ENCODE measurements around the gene NEB.
"Not testable (repeated sequence)": the region's sequence is repeated elsewhere in the genome, so short reads cannot be mapped to it uniquely, and the experiment has no call there.

NEB gene

DNA sequence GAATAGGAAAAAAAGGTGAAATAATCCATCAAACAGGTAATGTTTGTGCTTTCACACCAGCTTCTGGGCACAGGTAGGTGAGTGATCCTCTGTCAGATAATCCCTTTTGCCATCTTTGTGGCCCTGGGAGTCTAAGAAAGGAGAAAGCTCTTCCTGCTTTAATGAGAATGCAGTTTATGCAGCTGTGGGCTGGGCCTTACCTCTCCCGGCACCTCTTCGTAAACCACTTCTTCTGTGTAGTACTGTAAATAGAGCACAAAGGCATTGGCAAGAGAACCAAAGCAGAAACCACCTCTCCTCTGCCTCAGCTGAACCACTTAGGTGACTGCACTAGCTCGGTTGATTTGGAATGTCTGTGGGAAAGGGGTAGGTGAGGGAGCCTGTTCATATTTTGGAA, 4.9 kb downstream of the NEB start:
- DNase-seq (no peak), ATAC-seq (no peak)
- no peak overlapping the region for H3K4me3 Mint-ChIP-seq
- no peaks in the 10 kb centered on the region for H3K9me3 Mint-ChIP-seq
- H3K27ac Mint-ChIP-seq: no peak overlapping the region
- no peaks in the 10 kb centered on the region for H3K27me3 Mint-ChIP-seq
- H3K4me1 Mint-ChIP-seq: peaks cover 12% of the 10 kb centered on the region
- no peaks in the 10 kb centered on the region for H3K36me3 Mint-ChIP-seq (ENCODE audit: low read depth)

DNA sequence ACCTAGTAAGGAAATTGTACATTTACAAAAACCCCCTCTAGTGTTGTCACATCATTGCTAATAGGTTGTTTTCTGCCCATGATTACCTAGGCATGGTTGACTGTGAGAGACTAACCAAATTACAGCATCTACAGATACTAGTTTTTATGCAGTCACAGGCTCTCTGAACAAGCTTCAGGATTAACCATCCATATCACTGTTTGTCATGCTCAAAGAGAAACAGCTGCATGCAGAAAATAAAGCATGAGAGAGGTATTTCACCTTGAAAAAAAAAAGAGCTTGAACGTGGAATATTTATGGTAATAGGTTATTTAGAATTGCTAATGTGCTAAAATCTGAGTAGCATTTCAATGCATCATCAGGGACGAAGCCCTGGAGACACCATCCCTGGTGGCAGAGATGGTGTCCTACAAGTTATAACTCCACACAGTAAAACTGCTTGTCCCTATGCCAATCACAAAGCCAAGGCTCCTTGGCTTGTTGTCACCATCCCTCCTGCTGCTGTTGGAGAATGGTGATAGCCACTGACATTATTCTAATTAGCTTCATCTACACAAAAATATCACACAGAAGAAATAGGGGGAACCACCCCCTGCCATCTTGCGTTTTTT, 5.4 kb downstream of the NEB start:
- DNase-seq (no peak), ATAC-seq (no peak)
- peaks cover 1% of the 10 kb centered on the region for H3K36me3 Mint-ChIP-seq (ENCODE audit: low read depth)
- H3K4me3 Mint-ChIP-seq: no peak overlapping the region
- no peaks in the 10 kb centered on the region for H3K27me3 Mint-ChIP-seq
- H3K9me3 Mint-ChIP-seq: no peaks in the 10 kb centered on the region
- H3K4me1 Mint-ChIP-seq: peaks cover 12% of the 10 kb centered on the region
- H3K27ac Mint-ChIP-seq: no peak overlapping the region

DNA sequence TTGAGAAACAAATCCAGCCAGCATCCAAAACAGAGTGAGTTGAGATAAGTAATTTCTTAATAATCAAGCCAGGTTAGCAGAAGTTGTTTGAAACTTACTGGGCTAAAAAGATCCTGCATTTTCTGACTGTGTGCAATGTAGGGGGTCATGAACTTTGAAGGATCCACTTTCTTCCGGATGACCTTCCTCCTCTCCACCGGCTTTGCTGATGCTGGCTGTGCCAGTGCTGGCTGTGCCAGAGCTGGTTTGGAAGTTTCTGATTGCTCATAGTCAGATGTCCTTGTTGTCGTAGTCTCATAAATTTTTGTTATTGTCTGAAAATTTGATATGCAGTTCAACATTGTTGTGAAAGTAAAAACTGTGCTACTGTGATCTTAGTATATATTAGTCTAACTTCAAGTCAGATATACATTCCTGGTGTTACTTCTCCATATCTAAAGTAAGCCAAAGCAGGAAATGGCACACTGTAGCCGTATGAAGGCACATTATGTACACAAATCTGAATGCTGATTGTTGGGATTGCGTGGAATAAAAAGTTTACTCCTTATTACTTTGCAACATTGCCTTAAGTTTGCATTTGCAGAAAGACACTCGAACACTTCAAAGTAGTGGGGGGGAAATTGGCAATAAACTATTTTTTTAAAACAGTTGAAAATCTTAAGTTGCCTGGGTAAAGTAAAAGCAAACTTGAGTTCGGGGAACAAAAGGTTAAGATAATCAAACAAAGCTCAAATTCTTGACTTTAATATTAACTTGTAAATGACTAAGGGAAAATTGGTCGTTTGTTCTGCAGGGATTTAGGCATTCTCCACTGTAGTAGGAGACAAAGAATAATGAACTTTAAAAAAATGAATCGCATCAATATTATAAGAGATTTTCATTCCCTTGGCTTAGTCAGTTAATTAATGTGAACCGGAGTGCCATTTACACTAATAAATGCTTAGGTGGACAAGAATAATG, 6.4 kb downstream of the NEB start:
- no peak for ATAC-seq
- Mint-ChIP-seq H3K4me1 (peaks cover 12% of the 10 kb centered on the region), H3K36me3 (ENCODE audit: low read depth) (peaks cover 1% of the 10 kb centered on the region), H3K9me3 (no peaks in the 10 kb centered on the region), H3K27me3 (no peaks in the 10 kb centered on the region), H3K27ac (no peak overlapping the region), H3K4me3 (no peak overlapping the region)
- no peak for DNase-seq

DNA sequence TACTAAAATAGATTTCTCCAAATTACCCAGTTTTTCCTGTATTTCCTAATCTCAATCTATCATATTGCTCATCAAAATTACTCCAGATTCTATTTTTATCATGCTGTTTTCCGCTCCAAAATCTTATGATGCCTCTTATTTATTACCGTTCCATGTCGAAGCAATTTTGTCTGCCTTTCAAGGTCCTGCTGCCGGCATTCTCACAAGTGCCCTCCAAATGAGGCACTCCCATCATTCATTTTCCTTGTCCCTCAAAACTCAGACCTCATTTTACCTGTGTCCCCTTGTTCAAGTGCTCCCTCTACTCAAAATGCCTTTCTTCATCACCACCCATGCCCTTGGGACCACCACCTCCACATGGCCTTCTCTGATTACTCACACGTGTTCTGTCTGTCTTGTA, 13.1 kb downstream of the NEB start:
- Mint-ChIP-seq H3K27me3 (no peaks in the 10 kb centered on the region), H3K27ac (no peak overlapping the region), H3K4me3 (no peak overlapping the region), H3K36me3 (ENCODE audit: low read depth) (peaks cover 1% of the 10 kb centered on the region), H3K4me1 (no peaks in the 10 kb centered on the region), H3K9me3 (no peaks in the 10 kb centered on the region)
- ATAC-seq (no peak), DNase-seq (no peak)

DNA sequence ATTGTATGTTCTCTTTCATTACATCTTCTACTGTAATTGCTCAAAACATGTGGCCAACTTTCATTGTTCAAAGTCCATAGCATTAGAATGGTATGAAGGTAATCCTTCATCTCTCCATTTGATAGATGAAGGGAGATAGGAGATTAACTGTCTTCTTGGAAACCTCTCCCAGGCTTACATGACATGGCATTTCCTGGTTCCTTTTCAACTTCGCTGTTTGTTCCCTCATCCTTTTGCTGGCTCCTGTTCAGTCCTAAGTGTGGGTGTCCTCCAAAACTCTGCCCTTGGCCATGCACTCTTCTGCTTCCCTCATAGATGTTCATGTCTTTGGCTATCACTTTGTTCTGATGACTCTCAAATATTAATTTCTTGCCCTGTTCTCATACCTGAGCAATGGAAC, 13.8 kb downstream of the NEB start:
- Mint-ChIP-seq H3K4me1 (no peaks in the 10 kb centered on the region), H3K9me3 (no peaks in the 10 kb centered on the region), H3K27ac (no peak overlapping the region), H3K4me3 (no peak overlapping the region), H3K27me3 (no peaks in the 10 kb centered on the region), H3K36me3 (ENCODE audit: low read depth) (peaks cover 1% of the 10 kb centered on the region)
- DNase-seq (no peak), ATAC-seq (no peak)

DNA sequence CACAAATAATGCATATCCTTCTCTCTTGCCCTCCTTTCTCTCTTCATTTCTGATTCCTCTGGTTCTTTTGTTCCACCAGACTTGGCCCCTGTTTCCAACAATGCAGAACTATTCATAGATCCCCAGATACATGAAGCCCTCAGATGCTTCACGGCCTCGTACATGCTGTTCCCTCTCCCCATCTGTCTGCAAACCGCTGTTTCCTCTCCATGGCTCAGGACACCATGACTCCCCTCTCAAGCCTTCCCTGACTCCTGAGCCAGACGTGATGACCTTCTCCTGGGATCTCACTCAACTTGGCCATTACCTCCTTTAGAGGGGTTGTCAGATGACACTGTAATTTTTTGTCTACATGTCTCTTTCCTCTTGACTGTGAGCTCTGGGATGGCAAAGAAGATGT, 15.5 kb downstream of the NEB start:
- ATAC-seq (no peak), DNase-seq (no peak)
- H3K4me3 Mint-ChIP-seq: no peak overlapping the region
- no peaks in the 10 kb centered on the region for H3K9me3 Mint-ChIP-seq
- no peaks in the 10 kb centered on the region for H3K27me3 Mint-ChIP-seq
- H3K36me3 Mint-ChIP-seq (ENCODE audit: low read depth): no peaks in the 10 kb centered on the region
- H3K4me1 Mint-ChIP-seq: no peaks in the 10 kb centered on the region
- no peak overlapping the region for H3K27ac Mint-ChIP-seq

DNA sequence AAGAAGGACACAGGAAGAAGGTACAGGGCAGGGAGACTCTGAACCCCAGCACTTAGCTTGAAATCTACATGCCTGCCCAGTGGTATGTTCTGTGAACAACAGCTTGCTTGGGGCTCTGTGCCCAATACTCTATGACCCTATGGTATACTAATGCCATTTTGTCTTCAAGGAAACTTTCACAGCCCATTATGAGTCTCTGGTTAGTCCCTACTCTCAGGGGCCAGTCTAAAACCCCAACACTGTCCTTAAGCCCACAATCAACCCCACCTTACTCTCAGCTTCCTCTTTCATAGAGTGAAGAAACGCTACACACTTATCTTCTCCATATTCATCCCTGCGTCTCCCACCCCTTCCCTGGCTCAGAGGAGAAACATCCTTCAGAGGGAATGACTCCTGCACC, 16.0 kb downstream of the NEB start:
- DNase-seq (no peak), ATAC-seq (no peak)
- Mint-ChIP-seq H3K4me3 (no peak overlapping the region), H3K27me3 (no peaks in the 10 kb centered on the region), H3K9me3 (no peaks in the 10 kb centered on the region), H3K4me1 (no peaks in the 10 kb centered on the region), H3K36me3 (ENCODE audit: low read depth) (no peaks in the 10 kb centered on the region), H3K27ac (no peak overlapping the region)

DNA sequence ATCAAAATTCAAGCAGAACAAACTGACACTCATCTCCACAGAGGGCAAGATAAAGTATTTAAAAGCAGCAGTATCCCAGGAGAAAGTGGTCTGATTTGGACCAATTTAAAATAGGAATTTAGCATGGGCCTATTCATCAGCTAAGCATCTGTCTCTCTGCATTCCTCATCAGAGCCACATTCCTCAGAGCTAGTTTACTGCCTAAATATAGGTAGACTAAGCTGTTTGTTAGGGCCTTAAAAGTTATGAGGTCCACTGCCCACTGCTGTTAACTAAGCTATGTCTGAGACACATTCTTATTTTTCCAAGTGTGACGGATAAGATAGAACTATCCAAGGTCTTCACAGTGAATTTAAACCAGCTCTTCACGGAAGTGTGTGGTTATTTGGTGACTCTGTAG, 17.6 kb downstream of the NEB start:
- H3K27me3 Mint-ChIP-seq: no peaks in the 10 kb centered on the region
- no peaks in the 10 kb centered on the region for H3K9me3 Mint-ChIP-seq
- ATAC-seq: no peak
- H3K27ac Mint-ChIP-seq: no peak overlapping the region
- no peak overlapping the region for H3K4me3 Mint-ChIP-seq
- no peaks in the 10 kb centered on the region for H3K36me3 Mint-ChIP-seq (ENCODE audit: low read depth)
- H3K4me1 Mint-ChIP-seq: peaks cover 2% of the 10 kb centered on the region
- DNase-seq: no peak

DNA sequence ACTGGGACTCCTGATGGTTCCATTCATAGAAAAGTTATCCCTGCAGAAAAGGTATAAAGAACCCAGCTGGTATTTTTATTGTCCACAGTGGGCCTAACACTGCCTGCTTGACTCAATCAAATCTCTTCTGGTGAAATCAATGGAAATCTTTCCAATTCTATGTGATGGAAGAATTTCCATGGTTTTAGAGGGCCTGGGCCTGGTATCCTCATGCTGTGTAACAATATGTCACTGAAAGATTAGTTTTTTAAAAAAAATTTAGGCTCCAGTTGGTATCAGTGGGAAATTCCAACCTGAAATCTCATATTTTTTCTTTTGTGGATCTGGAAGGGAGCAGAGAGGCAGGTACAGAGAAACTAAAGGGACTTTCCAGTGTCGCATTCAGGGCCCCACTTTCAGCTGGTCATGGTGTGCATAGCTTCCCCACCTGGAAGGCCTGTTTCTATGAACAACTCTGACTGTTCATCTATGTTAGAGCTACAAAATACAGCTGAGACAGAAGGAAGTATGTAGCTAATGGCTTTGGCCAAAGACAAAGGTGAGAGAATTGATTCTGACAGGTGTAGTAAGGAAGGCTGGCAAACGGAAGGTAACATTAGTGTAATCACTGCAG, 20.9 kb downstream of the NEB start:
- Mint-ChIP-seq H3K9me3 (no peaks in the 10 kb centered on the region), H3K36me3 (ENCODE audit: low read depth) (no peaks in the 10 kb centered on the region), H3K4me3 (no peak overlapping the region), H3K27me3 (no peaks in the 10 kb centered on the region), H3K4me1 (peaks cover 2% of the 10 kb centered on the region), H3K27ac (no peak overlapping the region)
- DNase-seq (no peak), ATAC-seq (no peak)

DNA sequence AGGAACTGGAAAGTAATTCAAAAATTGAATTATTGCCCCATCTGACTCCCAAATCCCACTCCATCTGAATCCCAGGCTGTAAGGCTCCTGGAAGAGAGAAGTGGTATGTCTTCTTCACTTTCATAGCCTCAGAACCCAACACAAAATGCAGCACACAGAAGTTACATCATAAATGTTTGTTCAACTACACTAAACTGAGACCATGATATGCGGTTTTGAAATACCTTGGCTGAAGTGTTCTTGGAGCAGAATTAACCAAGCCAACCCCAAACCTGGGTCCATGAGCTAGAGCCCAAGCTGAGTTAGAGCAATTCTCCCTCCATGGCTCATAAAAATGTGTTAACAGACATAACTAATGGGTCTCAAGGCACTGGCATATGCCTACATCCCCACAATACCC, 23.3 kb downstream of the NEB start:
- ATAC-seq: no peak
- H3K4me3 Mint-ChIP-seq: no peak overlapping the region

DNA sequence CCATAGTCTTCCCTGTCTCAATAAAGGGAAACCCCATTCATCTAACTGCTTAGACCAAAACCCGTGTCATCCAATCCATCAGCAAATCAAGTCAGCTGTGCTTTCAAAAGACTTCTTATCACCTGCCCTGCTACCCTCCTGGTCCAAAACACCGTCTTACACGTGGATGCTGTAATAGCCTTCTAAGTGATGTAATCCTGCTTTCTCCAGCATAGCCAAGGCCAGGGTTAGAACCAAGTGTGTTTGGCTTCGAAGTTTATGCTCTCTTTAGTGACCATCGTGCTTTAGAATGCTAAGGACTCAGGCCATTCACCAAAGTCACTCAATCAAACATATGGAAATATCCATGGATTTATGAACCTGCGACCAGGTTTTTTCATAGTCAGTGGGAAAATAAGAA, 25.5 kb downstream of the NEB start:
- no peak for ATAC-seq
- H3K4me3 Mint-ChIP-seq: no peak overlapping the region
- H3K27ac Mint-ChIP-seq: no peak overlapping the region
- H3K9me3 Mint-ChIP-seq: no peaks in the 10 kb centered on the region
- no peaks in the 10 kb centered on the region for H3K36me3 Mint-ChIP-seq (ENCODE audit: low read depth)
- H3K4me1 Mint-ChIP-seq: peaks cover 2% of the 10 kb centered on the region
- H3K27me3 Mint-ChIP-seq: no peaks in the 10 kb centered on the region
- DNase-seq: no peak

More for the DNA sequence above, 23.3 kb downstream of the NEB start:
- no peaks in the 10 kb centered on the region for H3K9me3 Mint-ChIP-seq
- peaks cover 2% of the 10 kb centered on the region for H3K4me1 Mint-ChIP-seq
- H3K27ac Mint-ChIP-seq: no peak overlapping the region
- no peaks in the 10 kb centered on the region for H3K36me3 Mint-ChIP-seq (ENCODE audit: low read depth)
- no peaks in the 10 kb centered on the region for H3K27me3 Mint-ChIP-seq
- DNase-seq: no peak

DNA sequence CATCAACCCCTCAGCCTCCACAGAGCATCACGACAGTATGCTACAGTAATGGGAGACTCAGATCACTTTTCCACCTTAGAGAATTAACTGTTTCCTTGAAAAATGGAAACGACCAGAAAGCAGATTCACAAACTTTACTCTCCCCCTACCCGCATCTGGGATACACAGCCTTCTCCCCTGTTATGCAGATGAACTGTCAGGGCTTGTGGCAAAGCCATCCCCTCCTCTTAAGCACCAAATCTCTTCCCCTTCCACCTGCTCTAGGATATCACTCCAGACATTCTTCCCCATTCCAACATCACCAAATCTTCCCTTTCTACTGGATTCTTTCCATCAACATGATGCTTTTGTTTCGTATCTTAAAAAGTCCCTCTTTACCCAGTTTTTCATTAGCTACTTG, 26.4 kb downstream of the NEB start:
- no peaks in the 10 kb centered on the region for H3K27me3 Mint-ChIP-seq
- H3K9me3 Mint-ChIP-seq: no peaks in the 10 kb centered on the region
- H3K4me1 Mint-ChIP-seq: peaks cover 2% of the 10 kb centered on the region
- H3K27ac Mint-ChIP-seq: no peak overlapping the region
- no peak for ATAC-seq
- no peak for DNase-seq
- no peaks in the 10 kb centered on the region for H3K36me3 Mint-ChIP-seq (ENCODE audit: low read depth)
- no peak overlapping the region for H3K4me3 Mint-ChIP-seq

DNA sequence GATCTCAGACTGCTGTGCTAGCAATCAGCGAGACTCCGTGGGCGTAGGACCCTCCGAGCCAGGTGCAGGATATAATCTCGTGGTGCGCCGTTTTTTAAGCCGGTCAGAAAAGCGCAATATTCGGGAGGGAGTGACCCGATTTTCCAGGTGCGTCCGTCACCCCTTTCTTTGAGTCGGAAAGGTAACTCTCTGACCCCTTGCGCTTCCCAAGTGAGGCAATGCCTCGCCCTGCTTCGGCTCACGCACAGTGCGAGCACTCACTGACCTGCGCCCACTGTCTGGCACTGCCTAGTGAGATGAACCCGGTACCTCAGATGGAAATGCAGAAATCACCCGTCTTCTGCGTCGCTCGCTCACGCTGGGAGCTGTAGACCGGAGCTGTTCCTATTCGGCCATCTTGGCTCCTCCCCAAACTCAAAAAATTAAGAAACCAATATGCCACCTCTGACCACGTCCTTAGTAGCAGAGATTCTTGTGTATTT, 29.8 kb downstream of the NEB start:
- not testable (repeated sequence) for H3K4me3 Mint-ChIP-seq; H3K4me1 Mint-ChIP-seq; ATAC-seq; H3K27ac Mint-ChIP-seq; H3K27me3 Mint-ChIP-seq; H3K36me3 Mint-ChIP-seq (ENCODE audit: low read depth); H3K9me3 Mint-ChIP-seq; DNase-seq

DNA sequence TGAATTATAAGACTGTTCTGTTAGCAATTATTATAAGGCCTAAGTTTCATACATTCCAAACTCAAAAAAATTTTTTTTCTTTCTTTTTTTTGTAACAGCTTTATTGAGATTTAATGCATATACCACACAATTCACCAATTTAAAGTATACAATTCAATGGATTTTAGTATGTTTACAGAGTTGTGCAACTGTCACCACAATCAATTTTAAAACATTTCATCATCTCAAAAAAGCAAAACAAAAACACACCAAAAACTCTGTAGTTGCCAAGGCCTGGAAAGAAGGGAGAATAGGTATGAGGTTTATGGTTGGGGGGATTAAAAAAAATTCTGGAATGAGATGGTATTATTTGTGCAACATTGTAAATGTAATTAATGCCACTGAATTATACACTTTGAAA, 36.1 kb downstream of the NEB start:
- not testable (repeated sequence) for H3K4me3 Mint-ChIP-seq; H3K27ac Mint-ChIP-seq; H3K4me1 Mint-ChIP-seq; H3K27me3 Mint-ChIP-seq; H3K36me3 Mint-ChIP-seq (ENCODE audit: low read depth); DNase-seq; H3K9me3 Mint-ChIP-seq; ATAC-seq

DNA sequence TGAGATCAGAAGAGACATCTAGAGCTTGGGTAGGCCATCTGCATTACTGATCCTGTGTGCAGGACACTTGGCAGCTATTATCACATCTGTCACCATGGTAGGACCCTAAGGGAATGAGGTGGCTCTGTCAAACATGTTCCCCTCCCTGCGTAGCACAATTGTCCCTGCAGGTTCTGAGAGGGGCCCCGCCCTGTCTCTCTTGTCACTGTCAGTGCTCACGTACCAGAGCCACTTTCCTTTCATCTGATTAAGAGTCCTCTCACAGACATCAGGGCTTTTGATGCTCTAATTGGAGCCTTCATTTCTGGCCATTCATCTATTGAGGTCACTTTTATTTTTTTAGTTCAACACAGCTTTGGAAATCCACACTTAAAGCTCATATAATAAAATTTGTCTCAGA, 38.5 kb downstream of the NEB start:
- H3K27ac Mint-ChIP-seq: no peak overlapping the region
- H3K4me1 Mint-ChIP-seq: no peaks in the 10 kb centered on the region
- ATAC-seq: no peak
- no peak overlapping the region for H3K4me3 Mint-ChIP-seq
- no peak for DNase-seq
- no peaks in the 10 kb centered on the region for H3K36me3 Mint-ChIP-seq (ENCODE audit: low read depth)
- no peaks in the 10 kb centered on the region for H3K9me3 Mint-ChIP-seq
- H3K27me3 Mint-ChIP-seq: no peaks in the 10 kb centered on the region

Measured in activated naive CD8-positive, alpha-beta T cell treated with anti-CD3 and anti-CD28 coated beads, Interleukin-2, amount 50 U/mL, for 24 hours (primary cell).